K562 (cell line): ENCODE measurements around the gene CFD. TPM values are rescaled to one million over a fixed set of nuclear protein-coding genes. Genes with fewer than 3 reads are reported as not detected.

Experiments
- ATAC-seq: fragments of 200-7000 bp; cut with Tn5 transposase; 3 replicates; pipeline ENCODE4 v1.9.1; 2020; ENCODE audit warnings: moderate library complexity
- BruUV-seq: library from RNA; stranded (reverse); fragments of 400-500 nt; replicated peaks from 2 replicates; lab custom pipeline; 2021; lab: Mats Ljungman, UMichigan
- CTCF ChIA-PET: fragments of 300-600 bp; formaldehyde crosslinking; extraction: SDS; loops from one replicate; lab custom pipeline; 2021; ENCODE audit warnings: low intra/inter-chr PET ratio; lab: Yijun Ruan, JAX
- POLR2A ChIA-PET: fragments of 300-600, 350-650 bp; sonication (Branson Sonifier 250); formaldehyde crosslinking; extraction: SDS; loops from one replicate; lab custom pipeline; 2021; ENCODE audit warnings: antibody characterized with exemption, inconsistent platforms; lab: Yijun Ruan, JAX
- DNase-seq, 4 experiments: peaks; one replicate each; pipeline versions ENCODE4 v3.0.0 to v3.0.0-alpha.2; 2011 to 2018; ENCODE audit warnings: low spot score in 3 of 4, mixed read lengths in 3 of 4; ENCODE audit errors: extremely low read depth in 1 of 4
- FAIRE-seq: peaks from 2 replicates; lab custom pipeline; 2011; peaks lifted over from hg19 to GRCh38; lab: Jason Lieb, UNC
- H2AFZ ChIP-seq: 2 replicates; pipeline ENCODE4 v1.6.0; 2011; ENCODE audit warnings: low read depth, low read length, control low read depth, inconsistent platforms
- H3K27ac ChIP-seq: fragments of 200-600 bp; 3 replicates; pipeline ENCODE4 v1.8.0; 2011; ENCODE audit warnings: low read depth, mild to moderate bottlenecking, control low read depth, inconsistent platforms, low read length, moderate library complexity, mixed read lengths; ENCODE audit errors: extremely low read depth
- H3K27me3 ChIP-seq, 2 experiments: fragments of 300-600 bp in 1 of 2; 2 replicates in 1 of 2; 3 replicates in 1 of 2; pipeline versions ENCODE4 v1.6.0 to v1.8.0; 2011; ENCODE audit warnings: inconsistent platforms in 2 of 2, low read length in 2 of 2, mild to moderate bottlenecking in 1 of 2, mixed read lengths in 1 of 2, moderate library complexity in 1 of 2; ENCODE audit not compliant: control insufficient read depth in 2 of 2, insufficient read depth in 2 of 2
- H3K36me3 ChIP-seq: fragments of 300-600 bp; 3 replicates; pipeline ENCODE4 v1.8.0; 2011; ENCODE audit warnings: mild to moderate bottlenecking, low read length, inconsistent platforms; ENCODE audit not compliant: control insufficient read depth, insufficient read depth
- H3K4me1 ChIP-seq, 2 experiments: fragments of 200-600 bp in 1 of 2; replicated peaks in 1 of 2; 2 replicates in 1 of 2; 3 replicates in 1 of 2; pipeline versions ENCODE4 v1.5.1 to v1.8.0; 2011; ENCODE audit warnings: inconsistent platforms in 2 of 2, low read length in 2 of 2, mild to moderate bottlenecking in 1 of 2, mixed read lengths in 1 of 2, moderate library complexity in 1 of 2; ENCODE audit not compliant: control insufficient read depth in 2 of 2, insufficient read depth in 2 of 2
- H3K4me2 ChIP-seq: 2 replicates; pipeline ENCODE4 v1.6.1; 2011; ENCODE audit warnings: low read length, control low read depth, inconsistent platforms, mixed read lengths; ENCODE audit not compliant: insufficient read depth
- H3K4me3 ChIP-seq: fragments of 200-600 bp; sonication (generic), shearing (Covaris generic); 2 replicates; pipeline ENCODE4 v1.5.1; 2016; ENCODE audit warnings: control low read depth, inconsistent platforms
- H3K79me2 ChIP-seq: fragments of 200-600 bp; 3 replicates; pipeline ENCODE4 v1.8.0; 2011; ENCODE audit warnings: low read length, inconsistent platforms; ENCODE audit not compliant: control insufficient read depth, insufficient read depth
- H3K9ac ChIP-seq, 2 experiments: 2 replicates each; pipeline versions ENCODE4 v1.6.0 to v1.6.1; 2011; ENCODE audit warnings: low read depth in 2 of 2, low read length in 2 of 2, control low read depth in 1 of 2, inconsistent platforms in 1 of 2, mild to moderate bottlenecking in 1 of 2, mixed read lengths in 1 of 2; ENCODE audit not compliant: insufficient read depth in 1 of 2
- H3K9me1 ChIP-seq: one replicate; pipeline ENCODE4 v1.6.0; 2011; ENCODE audit warnings: inconsistent platforms, mild to moderate bottlenecking, low read length, moderate library complexity; ENCODE audit not compliant: control insufficient read depth, insufficient read depth
- H3K9me3 ChIP-seq: replicated peaks from 2 replicates; pipeline ENCODE4 v1.5.1; 2011; ENCODE audit warnings: low read depth, low read length, inconsistent platforms; ENCODE audit not compliant: control insufficient read depth, insufficient read depth
- H4K20me1 ChIP-seq: replicated peaks from 2 replicates; pipeline ENCODE4 v1.6.1; 2011; ENCODE audit warnings: low read length, inconsistent platforms, mixed read lengths; ENCODE audit not compliant: control insufficient read depth, insufficient read depth
- BCOR ChIP-seq: fragments of 450-650 bp; IDR thresholded peaks from 2 replicates; pipeline ENCODE4 v1.6.1; 2016
- HDAC2 ChIP-seq: fragments of 450-650 bp; IDR thresholded peaks from 2 replicates; pipeline ENCODE4 v1.6.1; 2016; ENCODE audit warnings: mild to moderate bottlenecking
- MCM2 ChIP-seq: fragments of 450-650 bp; IDR thresholded peaks from 2 replicates; pipeline ENCODE4 v1.6.1; 2017; ENCODE audit warnings: low read depth, mild to moderate bottlenecking
- PHB2 ChIP-seq: fragments of 450-650 bp; IDR thresholded peaks from 2 replicates; pipeline ENCODE4 v1.6.1; 2017; ENCODE audit warnings: low read depth
- POLR2H ChIP-seq: IDR thresholded peaks from 2 replicates; pipeline ENCODE4 v1.6.1; 2016; ENCODE audit warnings: missing genetic modification characterization, low read depth, mild to moderate bottlenecking, control low read depth, missing compliant biosample characterization, moderate library complexity
- RBM25 ChIP-seq: fragments of 200-400 bp; formaldehyde crosslinking; IDR thresholded peaks from 2 replicates; pipeline ENCODE4 v1.6.1; 2018; ENCODE audit warnings: low read length, low read depth, moderate library complexity; ENCODE audit not compliant: severe bottlenecking
- SRSF7 ChIP-seq: fragments of 200-400 bp; formaldehyde crosslinking; optimal IDR thresholded peaks from 2 replicates; pipeline ENCODE3; 2017; ENCODE audit warnings: mild to moderate bottlenecking, low read depth, low read length
- WHSC1 ChIP-seq: IDR thresholded peaks from one replicate; pipeline ENCODE4 v1.6.1; 2012; ENCODE audit warnings: low read length, control low read depth, inconsistent platforms
- ZNF121 ChIP-seq: sonication (generic); formaldehyde crosslinking; conservative IDR thresholded peaks from 2 replicates; pipeline ENCODE4 v1.8.0; 2022; ENCODE audit warnings: missing genetic modification reagents
- ZNF354B ChIP-seq: fragments of 250-450 bp; sonication (Bioruptor Pico); IDR thresholded peaks from 2 replicates; pipeline ENCODE4 v1.4.0; 2020
- WGBS: fragments of 100-300 bp; shearing (Covaris generic); methylation state at CpG from one replicate; pipeline ENCODE4 v1.1.6; 2016; ENCODE audit warnings: low coverage, mixed read lengths; ENCODE audit not compliant: insufficient coverage; ENCODE audit errors: missing lambda C conversion rate; 5-methylcytosine and 5-hydroxymethylcytosine counted together
- in situ Hi-C: fragments of 300-500 bp; cut with MboI; formaldehyde crosslinking; loops from 4 replicates; pipeline ENCODE4 v1.15.0; 2018; ENCODE audit warnings: inconsistent platforms, mixed read lengths
- intact Hi-C: fragments of 100-400 bp; cut with micrococcal nuclease; formaldehyde crosslinking; loops from 2 replicates; pipeline ENCODE4 v1.14.2; 2022
- polyA plus RNA-seq, 8 experiments: library from polyadenylated mRNA; depleted of rRNA in 4 of 8; stranded (reverse) in 5 of 8; unstranded in 3 of 8; fragments of >200 nt; fragmentation: Nextera tagmentation in 2 of 8; fragmentation: Illumina TruSeq in 1 of 8; extraction: Ambion mirVana in 2 of 8; extraction: Trizol in 1 of 8; gene quantifications; 2 replicates each; pipeline versions ENCODE4 v1.2.1 to v1.2.3, GENCODE V29; 2011 to 2014; ENCODE audit warnings: inconsistent platforms in 1 of 8, missing spikeins in 1 of 8
- total RNA-seq, 7 experiments: library from RNA; depleted of rRNA in 6 of 7; stranded (reverse); fragments of >200 nt in 6 of 7; fragmentation: Illumina TruSeq in 2 of 7; extraction: Trizol in 2 of 7; gene quantifications; 2 replicates each; pipeline versions ENCODE4 v1.2.1 to v1.2.3, GENCODE V29; 2011 to 2021; ENCODE audit warnings: low replicate concordance in 1 of 7

The CFD gene
- total and polyA plus RNA-seq, 9 of the 15 experiments (the other 6 are each of a cell fraction or from before 2014, with no cell fraction given): 0.52 to 59.4 (median 7.6) TPM

- ChIA-PET CTCF (interaction anchor here (0.6 kb wide), 1 partner anchor 99 kb away, joined by 3 read pairs; no protein-coding TSS in a partner anchor), POLR2A (interaction anchor here (0.6 to 3.2 kb wide), 2 partner anchors 9 to 11 kb away, joined by 3 to 15 read pairs; partner anchors contain the start of genes MED16 and RNU6-9)
- H3K9ac ChIP-seq: peak overlapping the region in 1 of 2 experiments; percentile 77; a peak in 2 of 4 replicates
- no peak for DNase-seq
- H3K36me3 ChIP-seq: peaks cover 68% of the 10 kb centered on the region; the same call in 2 of the 3 replicates
- no peak overlapping the region for H2AFZ ChIP-seq
- H3K9me3 ChIP-seq: no peaks in the 10 kb centered on the region
- no peak for ATAC-seq
- peak overlapping the region; percentile 55; the same call in 2 of the 3 replicates for H3K27ac ChIP-seq
- no TSS peak for BruUV-seq
- H3K4me2 ChIP-seq: no peak overlapping the region; the same call in 1 of the 2 replicates
- peaks cover 48 to 83% of the 10 kb centered on the region in 2 experiments for H3K4me1 ChIP-seq
- intact Hi-C loops: no loop called here
- H3K9me1 ChIP-seq: peaks cover 5% of the 10 kb centered on the region
- no peak for TF ChIP-seq POLR2H (tag)
- TF ChIP-seq WHSC1: no peak
- TF ChIP-seq SRSF7: no peak
- TF ChIP-seq ZNF354B: no peak
- TF ChIP-seq HDAC2: 0 out of 2 replicates have a peak, but pooled peaks have one; percentile 12
- peak; percentile 36 for TF ChIP-seq RBM25
- TF ChIP-seq MCM2: no peak
- TF ChIP-seq BCOR: peak; percentile 59; the same call in 1 of the 2 replicates
- TF ChIP-seq ZNF121: 0 out of 2 replicates have a peak, but pooled peaks have one; percentile 20
- no peak for TF ChIP-seq PHB2
- no peak overlapping the region for H3K4me3 ChIP-seq
- H3K79me2 ChIP-seq: peaks cover 67% of the 10 kb centered on the region
- FAIRE-seq: no peak
- 81% methylated on average over 6 of the region's 7 CpGs for WGBS
- peaks cover 12% of the 10 kb centered on the region for H4K20me1 ChIP-seq
- in situ Hi-C loops: no loop called here
- no peaks in the 10 kb centered on the region for H3K27me3 ChIP-seq
These were observed 42.6 kb downstream of the CFD start for GRCh38 chr19:902093-902370.
